HepG2 (cell line): ENCODE measurements around the gene NR3C2. TPM values are rescaled to one million over a fixed set of nuclear protein-coding genes. Genes with fewer than 3 reads are reported as not detected.

ENCODE experiments used
- ATAC-seq: fragments of 200-7000 bp; cut with Tn5 transposase; 3 replicates; pipeline ENCODE4 v1.9.1; 2020; ENCODE audit warnings: mild to moderate bottlenecking, moderate library complexity
- BruUV-seq: library from RNA; stranded (reverse); fragments of 400-500 nt; replicated peaks from 2 replicates; lab custom pipeline; 2021; lab: Mats Ljungman, UMichigan
- CTCF ChIA-PET: fragments of 300-600 bp; formaldehyde crosslinking; extraction: SDS; loops from one replicate; lab custom pipeline; 2021; ENCODE audit warnings: low total read pairs, inconsistent platforms, low intra/inter-chr PET ratio; lab: Yijun Ruan, JAX
- POLR2A ChIA-PET: fragments of 350-600 bp; sonication (Branson Sonifier 250); formaldehyde crosslinking; loops from one replicate; lab custom pipeline; 2020; ENCODE audit warnings: antibody characterized with exemption, inconsistent platforms; lab: Yijun Ruan, JAX
- DNase-seq: peaks from one replicate; pipeline ENCODE4 v3.0.0-alpha.2; 2015; ENCODE audit warnings: low spot score
- FAIRE-seq: peaks from 3 replicates; lab custom pipeline; 2011; peaks lifted over from hg19 to GRCh38; lab: Jason Lieb, UNC
- H2AFZ ChIP-seq: one replicate; pipeline ENCODE4 v1.6.1; 2011; ENCODE audit warnings: low read length, inconsistent platforms
- H3K27ac ChIP-seq: fragments of 300-600 bp; 3 replicates; pipeline ENCODE4 v1.8.0; 2011; ENCODE audit warnings: mixed run types, mild to moderate bottlenecking, mixed read lengths, low read length, inconsistent platforms; ENCODE audit not compliant: insufficient read depth; ENCODE audit errors: extremely low read length
- H3K27me3 ChIP-seq, 2 experiments: fragments of 200-600 bp in 1 of 2; 2 replicates in 1 of 2; 3 replicates in 1 of 2; pipeline versions ENCODE4 v1.6.0 to v1.8.0; 2011; ENCODE audit warnings: low read length in 2 of 2, mild to moderate bottlenecking in 2 of 2, moderate library complexity in 2 of 2, inconsistent platforms in 1 of 2; ENCODE audit not compliant: insufficient read depth in 2 of 2, control insufficient read depth in 1 of 2
- H3K36me3 ChIP-seq, 2 experiments: fragments of 200-600 bp in 1 of 2; replicated peaks in 1 of 2; 2 replicates in 1 of 2; 3 replicates in 1 of 2; pipeline versions ENCODE4 v1.5.1 to v1.8.0; 2011; ENCODE audit warnings: low read length in 2 of 2, inconsistent platforms in 1 of 2; ENCODE audit not compliant: insufficient read depth in 2 of 2, control insufficient read depth in 1 of 2
- H3K4me1 ChIP-seq: 2 replicates; pipeline ENCODE4 v1.5.1; 2012; ENCODE audit warnings: low read length, inconsistent platforms; ENCODE audit not compliant: insufficient read depth
- H3K4me2 ChIP-seq: 2 replicates; pipeline ENCODE4 v1.6.0; 2011; ENCODE audit warnings: low read depth, low read length, inconsistent platforms
- H3K4me3 ChIP-seq, 3 experiments: fragments of 200-600 bp in 1 of 3; sonication (generic), shearing (Covaris generic) in 1 of 3; replicated peaks in 1 of 3; 2 replicates each; pipeline ENCODE4 v1.5.1; 2011 to 2016; ENCODE audit warnings: low read length in 3 of 3, inconsistent platforms in 2 of 3, low read depth in 2 of 3, mild to moderate bottlenecking in 2 of 3, control low read depth in 1 of 3, mixed read lengths in 1 of 3; ENCODE audit not compliant: insufficient read depth in 1 of 3
- H3K79me2 ChIP-seq: one replicate; pipeline ENCODE4 v1.6.1; 2011; ENCODE audit warnings: low read length, inconsistent platforms; ENCODE audit not compliant: insufficient read depth
- H3K9ac ChIP-seq: 2 replicates; pipeline ENCODE4 v1.6.0; 2011; ENCODE audit warnings: mild to moderate bottlenecking, low read depth, low read length, inconsistent platforms; ENCODE audit not compliant: insufficient read depth
- H3K9me3 ChIP-seq: 2 replicates; pipeline ENCODE4 v1.5.1; 2012; ENCODE audit warnings: mild to moderate bottlenecking, low read length
- H4K20me1 ChIP-seq: 2 replicates; pipeline ENCODE4 v1.6.0; 2011; ENCODE audit warnings: inconsistent platforms, mild to moderate bottlenecking, low read length, moderate library complexity; ENCODE audit not compliant: insufficient read depth
- BRD4 ChIP-seq: sonication (generic); formaldehyde crosslinking; IDR thresholded peaks from 2 replicates; pipeline ENCODE4 v1.4.0; 2020; ENCODE audit warnings: missing genetic modification reagents
- CENPX ChIP-seq: sonication (generic); formaldehyde crosslinking; IDR thresholded peaks from 2 replicates; pipeline ENCODE4 v1.9.0; 2021; ENCODE audit warnings: mild to moderate bottlenecking, missing genetic modification reagents, moderate library complexity
- EHMT2 ChIP-seq: fragments of 200-600 bp; sonication (generic); IDR thresholded peaks from 2 replicates; pipeline ENCODE4 v1.7.0; 2017; ENCODE audit warnings: antibody characterized with exemption, low read depth, low read length, borderline replicate concordance
- HDAC1 ChIP-seq: sonication (generic); formaldehyde crosslinking; IDR thresholded peaks from 2 replicates; pipeline ENCODE4 v1.5.1; 2020; ENCODE audit warnings: mild to moderate bottlenecking, missing genetic modification reagents
- HHEX ChIP-seq: IDR thresholded peaks from 2 replicates; pipeline ENCODE4 v1.6.1; 2016; ENCODE audit warnings: control low read depth
- SMAD3 ChIP-seq: sonication (generic); formaldehyde crosslinking; IDR thresholded peaks from 2 replicates; pipeline ENCODE4 v1.4.0; 2020; ENCODE audit warnings: missing genetic modification reagents
- SP1 ChIP-seq, 2 experiments: fragments of 450-650 bp in 1 of 2; sonication (generic) in 1 of 2; formaldehyde crosslinking in 1 of 2; IDR thresholded peaks; 2 replicates each; pipeline versions ENCODE4 v1.4.0 to v1.6.1; 2016 to 2020; ENCODE audit warnings: missing genetic modification reagents in 1 of 2
- TBP ChIP-seq: sonication (generic); formaldehyde crosslinking; IDR thresholded peaks from 2 replicates; pipeline ENCODE4 v1.5.0; 2020; ENCODE audit warnings: missing genetic modification reagents
- TEAD3 ChIP-seq: optimal IDR thresholded peaks from 2 replicates; pipeline ENCODE3; 2016; ENCODE audit warnings: borderline replicate concordance
- ZNF660 ChIP-seq: sonication (generic); formaldehyde crosslinking; IDR thresholded peaks from 2 replicates; pipeline ENCODE4 v1.5.1; 2020; ENCODE audit warnings: mild to moderate bottlenecking, low read depth, missing genetic modification reagents, borderline replicate concordance
- ZNF703 ChIP-seq: sonication (generic); formaldehyde crosslinking; IDR thresholded peaks from 2 replicates; pipeline ENCODE4 v1.5.1; 2020; ENCODE audit warnings: missing genetic modification reagents, mild to moderate bottlenecking, moderate library complexity, borderline replicate concordance
- WGBS: methylation state at CpG from one replicate; pipeline ENCODE4 v1.1.6; 2017; ENCODE audit warnings: low lambda C conversion rate; 5-methylcytosine and 5-hydroxymethylcytosine counted together
- in situ Hi-C: cut with HindIII; loops from 2 replicates; pipeline ENCODE4 v1.10.0; 2017; ENCODE audit warnings: low pct_unique_long_range_greater_than_20kb; ENCODE audit not compliant: extremely low pct_ligation_motif_present
- intact Hi-C: fragments of 100-400 bp; cut with micrococcal nuclease; formaldehyde crosslinking; loops from one replicate; pipeline ENCODE4 v1.10.0; 2022; ENCODE audit not compliant: unreplicated experiment
- polyA plus RNA-seq, 8 experiments: library from polyadenylated mRNA; depleted of rRNA in 3 of 8; stranded (reverse) in 7 of 8; unstranded in 1 of 8; fragments of >200 nt; fragmentation: Illumina TruSeq in 4 of 8; extraction: Trizol in 4 of 8; gene quantifications; 2 replicates each; pipeline versions ENCODE4 v1.2.1 to v1.2.3, GENCODE V29; 2011 to 2016; ENCODE audit warnings: low read depth in 4 of 8, missing spikeins in 1 of 8, mixed read lengths in 1 of 8; ENCODE audit not compliant: insufficient read depth in 1 of 8
- total RNA-seq, 5 experiments: library from RNA; depleted of rRNA; stranded (reverse); fragments of >200 nt; fragmentation: Illumina TruSeq; extraction: Trizol; gene quantifications; 2 replicates each; pipeline ENCODE4 v1.2.3, GENCODE V29; 2016; ENCODE audit warnings: low read depth in 1 of 5
- TF ChIP-seq, protein P1 (sequence below): sonication (generic); formaldehyde crosslinking; IDR thresholded peaks from 2 replicates; pipeline ENCODE4 v1.4.0; 2020; ENCODE audit warnings: missing genetic modification reagents, borderline replicate concordance
- TF ChIP-seq, protein P2 (sequence below): sonication (generic); formaldehyde crosslinking; IDR thresholded peaks from 2 replicates; pipeline ENCODE4 v1.4.0; 2020; ENCODE audit warnings: mild to moderate bottlenecking, missing genetic modification reagents
- TF ChIP-seq, protein P3 (sequence below): sonication (generic); formaldehyde crosslinking; IDR thresholded peaks from 2 replicates; pipeline ENCODE4 v1.9.0; 2021; ENCODE audit warnings: missing genetic modification reagents, mild to moderate bottlenecking, borderline replicate concordance
- TF ChIP-seq, protein P4 (sequence below): sonication (generic); formaldehyde crosslinking; IDR thresholded peaks from 2 replicates; pipeline ENCODE4 v1.4.0; 2020; ENCODE audit warnings: missing genetic modification reagents, mild to moderate bottlenecking, borderline replicate concordance
- TF ChIP-seq, protein P5 (sequence below): IDR thresholded peaks from 2 replicates; pipeline ENCODE4 v1.6.1; 2016; ENCODE audit warnings: mild to moderate bottlenecking, missing biosample characterization, missing genetic modification reagents
- TF ChIP-seq, protein P6 (sequence below): sonication (generic); formaldehyde crosslinking; IDR thresholded peaks from 2 replicates; pipeline ENCODE4 v1.4.0; 2020; ENCODE audit warnings: missing genetic modification reagents, low read depth, mild to moderate bottlenecking, borderline replicate concordance

The NR3C2 gene
- total and polyA plus RNA-seq, 2 of the 13 experiments (the other 11 are each of a cell fraction or from before 2014, with no cell fraction given) = 0.26 to 0.46 TPM

DNA sequence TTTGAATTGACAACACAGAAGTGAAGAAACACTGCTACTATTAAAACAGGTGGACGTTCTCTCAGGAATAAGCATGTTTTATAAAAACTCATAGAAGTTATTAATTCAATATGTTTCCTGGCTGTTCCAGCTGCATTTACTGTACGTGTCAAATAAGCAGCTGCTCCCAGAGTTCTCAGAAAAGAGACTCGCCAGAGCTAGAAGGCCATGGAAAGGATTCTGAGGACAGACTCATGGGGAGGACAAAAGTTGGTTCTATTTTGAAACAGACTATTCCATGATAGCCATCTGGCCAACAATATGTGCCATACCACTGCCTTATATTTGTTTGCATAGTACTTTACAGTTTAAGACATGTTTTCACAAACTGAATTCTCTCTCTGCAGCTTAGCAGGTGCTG is 136.5 kb downstream of the NR3C2 start:
- Histone ChIP-seq H3K9ac (no peak overlapping the region), H3K79me2 (no peaks in the 10 kb centered on the region), H3K9me3 (peaks cover 18% of the 10 kb centered on the region), H3K36me3 (no peaks in the 10 kb centered on the region), H2AFZ (no peak overlapping the region), H3K27ac (no peak overlapping the region), H3K4me2 (no peak overlapping the region), H3K4me3 (no peak overlapping the region), H3K27me3 (no peaks in the 10 kb centered on the region), H4K20me1 (no peaks in the 10 kb centered on the region), H3K4me1 (no peaks in the 10 kb centered on the region)
- intact Hi-C loops (no loop called here), in situ Hi-C loops (no loop called here)
- WGBS = 0% methylated on average over 3 of the region's 3 CpGs
- CTCF ChIA-PET = no interaction called here
- BruUV-seq = no TSS peak
- DNase-seq (no peak), ATAC-seq (no peak), FAIRE-seq (no peak)
- POLR2A ChIA-PET = no interaction called here
- TF ChIP-seq, protein P1, sequence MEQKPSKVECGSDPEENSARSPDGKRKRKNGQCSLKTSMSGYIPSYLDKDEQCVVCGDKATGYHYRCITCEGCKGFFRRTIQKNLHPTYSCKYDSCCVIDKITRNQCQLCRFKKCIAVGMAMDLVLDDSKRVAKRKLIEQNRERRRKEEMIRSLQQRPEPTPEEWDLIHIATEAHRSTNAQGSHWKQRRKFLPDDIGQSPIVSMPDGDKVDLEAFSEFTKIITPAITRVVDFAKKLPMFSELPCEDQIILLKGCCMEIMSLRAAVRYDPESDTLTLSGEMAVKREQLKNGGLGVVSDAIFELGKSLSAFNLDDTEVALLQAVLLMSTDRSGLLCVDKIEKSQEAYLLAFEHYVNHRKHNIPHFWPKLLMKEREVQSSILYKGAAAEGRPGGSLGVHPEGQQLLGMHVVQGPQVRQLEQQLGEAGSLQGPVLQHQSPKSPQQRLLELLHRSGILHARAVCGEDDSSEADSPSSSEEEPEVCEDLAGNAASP (CRISPR knock-in tag) = no peak
- TF ChIP-seq, protein P2, sequence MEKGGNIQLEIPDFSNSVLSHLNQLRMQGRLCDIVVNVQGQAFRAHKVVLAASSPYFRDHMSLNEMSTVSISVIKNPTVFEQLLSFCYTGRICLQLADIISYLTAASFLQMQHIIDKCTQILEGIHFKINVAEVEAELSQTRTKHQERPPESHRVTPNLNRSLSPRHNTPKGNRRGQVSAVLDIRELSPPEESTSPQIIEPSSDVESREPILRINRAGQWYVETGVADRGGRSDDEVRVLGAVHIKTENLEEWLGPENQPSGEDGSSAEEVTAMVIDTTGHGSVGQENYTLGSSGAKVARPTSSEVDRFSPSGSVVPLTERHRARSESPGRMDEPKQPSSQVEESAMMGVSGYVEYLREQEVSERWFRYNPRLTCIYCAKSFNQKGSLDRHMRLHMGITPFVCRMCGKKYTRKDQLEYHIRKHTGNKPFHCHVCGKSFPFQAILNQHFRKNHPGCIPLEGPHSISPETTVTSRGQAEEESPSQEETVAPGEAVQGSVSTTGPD (CRISPR knock-in tag) = no peak
- TF ChIP-seq HDAC1 (CRISPR knock-in tag) = no peak
- no peak for TF ChIP-seq TBP (CRISPR knock-in tag)
- no peak for TF ChIP-seq ZNF660 (CRISPR knock-in tag)
- TF ChIP-seq, protein P3, sequence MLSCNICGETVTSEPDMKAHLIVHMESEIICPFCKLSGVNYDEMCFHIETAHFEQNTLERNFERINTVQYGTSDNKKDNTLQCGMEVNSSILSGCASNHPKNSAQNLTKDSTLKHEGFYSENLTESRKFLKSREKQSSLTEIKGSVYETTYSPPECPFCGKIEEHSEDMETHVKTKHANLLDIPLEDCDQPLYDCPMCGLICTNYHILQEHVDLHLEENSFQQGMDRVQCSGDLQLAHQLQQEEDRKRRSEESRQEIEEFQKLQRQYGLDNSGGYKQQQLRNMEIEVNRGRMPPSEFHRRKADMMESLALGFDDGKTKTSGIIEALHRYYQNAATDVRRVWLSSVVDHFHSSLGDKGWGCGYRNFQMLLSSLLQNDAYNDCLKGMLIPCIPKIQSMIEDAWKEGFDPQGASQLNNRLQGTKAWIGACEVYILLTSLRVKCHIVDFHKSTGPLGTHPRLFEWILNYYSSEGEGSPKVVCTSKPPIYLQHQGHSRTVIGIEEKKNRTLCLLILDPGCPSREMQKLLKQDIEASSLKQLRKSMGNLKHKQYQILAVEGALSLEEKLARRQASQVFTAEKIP (CRISPR knock-in tag) = no peak
- TF ChIP-seq, protein P4, sequence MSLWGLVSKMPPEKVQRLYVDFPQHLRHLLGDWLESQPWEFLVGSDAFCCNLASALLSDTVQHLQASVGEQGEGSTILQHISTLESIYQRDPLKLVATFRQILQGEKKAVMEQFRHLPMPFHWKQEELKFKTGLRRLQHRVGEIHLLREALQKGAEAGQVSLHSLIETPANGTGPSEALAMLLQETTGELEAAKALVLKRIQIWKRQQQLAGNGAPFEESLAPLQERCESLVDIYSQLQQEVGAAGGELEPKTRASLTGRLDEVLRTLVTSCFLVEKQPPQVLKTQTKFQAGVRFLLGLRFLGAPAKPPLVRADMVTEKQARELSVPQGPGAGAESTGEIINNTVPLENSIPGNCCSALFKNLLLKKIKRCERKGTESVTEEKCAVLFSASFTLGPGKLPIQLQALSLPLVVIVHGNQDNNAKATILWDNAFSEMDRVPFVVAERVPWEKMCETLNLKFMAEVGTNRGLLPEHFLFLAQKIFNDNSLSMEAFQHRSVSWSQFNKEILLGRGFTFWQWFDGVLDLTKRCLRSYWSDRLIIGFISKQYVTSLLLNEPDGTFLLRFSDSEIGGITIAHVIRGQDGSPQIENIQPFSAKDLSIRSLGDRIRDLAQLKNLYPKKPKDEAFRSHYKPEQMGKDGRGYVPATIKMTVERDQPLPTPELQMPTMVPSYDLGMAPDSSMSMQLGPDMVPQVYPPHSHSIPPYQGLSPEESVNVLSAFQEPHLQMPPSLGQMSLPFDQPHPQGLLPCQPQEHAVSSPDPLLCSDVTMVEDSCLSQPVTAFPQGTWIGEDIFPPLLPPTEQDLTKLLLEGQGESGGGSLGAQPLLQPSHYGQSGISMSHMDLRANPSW (CRISPR knock-in tag) = no peak
- TF ChIP-seq CENPX = no peak
- TF ChIP-seq EHMT2 = no peak
- no peak for TF ChIP-seq SP1 (IDR thresholded peaks at IDR 0.05)
- no peak for TF ChIP-seq SP1 (CRISPR knock-in tag; IDR thresholded peaks at IDR 0.05)
- TF ChIP-seq BRD4 (CRISPR knock-in tag) = no peak
- TF ChIP-seq, protein P5, sequence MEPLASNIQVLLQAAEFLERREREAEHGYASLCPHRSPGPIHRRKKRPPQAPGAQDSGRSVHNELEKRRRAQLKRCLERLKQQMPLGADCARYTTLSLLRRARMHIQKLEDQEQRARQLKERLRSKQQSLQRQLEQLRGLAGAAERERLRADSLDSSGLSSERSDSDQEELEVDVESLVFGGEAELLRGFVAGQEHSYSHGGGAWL (CRISPR knock-in tag) = no peak
- no peak for TF ChIP-seq SMAD3 (CRISPR knock-in tag)
- TF ChIP-seq ZNF703 = no peak
- TF ChIP-seq, protein P6, sequence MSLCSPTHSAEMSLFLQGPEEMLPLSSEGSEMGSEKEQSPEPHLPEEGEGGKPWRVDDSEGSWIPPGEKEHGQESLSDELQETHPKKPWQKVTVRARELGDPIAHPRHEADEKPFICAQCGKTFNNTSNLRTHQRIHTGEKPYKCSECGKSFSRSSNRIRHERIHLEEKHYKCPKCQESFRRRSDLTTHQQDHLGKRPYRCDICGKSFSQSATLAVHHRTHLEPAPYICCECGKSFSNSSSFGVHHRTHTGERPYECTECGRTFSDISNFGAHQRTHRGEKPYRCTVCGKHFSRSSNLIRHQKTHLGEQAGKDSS (CRISPR knock-in tag) = no peak
- no peak for TF ChIP-seq TEAD3 (CRISPR knock-in tag)
- no peak for TF ChIP-seq HHEX
